Stimulated activated CD8-positive, alpha-beta memory T cell treated with anti-CD3 and anti-CD28 coated beads, Interleukin-15, amount 100 ng/mL, for 24 hours (primary cell): ENCODE results near the gene TNFRSF18.
A peak's percentile ranks its signal among the peaks of the same experiment; 100 is the strongest.

ENCODE experiments used
- DNase-seq: peaks from one replicate; pipeline ENCODE4 v3.0.0-alpha.2; 2020; ENCODE audit warnings: low read depth

TNFRSF18 gene

GRCh38 chr1:1211541-1212441 is 5.4 kb upstream of the TNFRSF18 start:
- DNase-seq: no peak

GRCh38 chr1:1210726-1211540 is 4.5 kb upstream of the TNFRSF18 start:
- DNase-seq: no peak

DNA sequence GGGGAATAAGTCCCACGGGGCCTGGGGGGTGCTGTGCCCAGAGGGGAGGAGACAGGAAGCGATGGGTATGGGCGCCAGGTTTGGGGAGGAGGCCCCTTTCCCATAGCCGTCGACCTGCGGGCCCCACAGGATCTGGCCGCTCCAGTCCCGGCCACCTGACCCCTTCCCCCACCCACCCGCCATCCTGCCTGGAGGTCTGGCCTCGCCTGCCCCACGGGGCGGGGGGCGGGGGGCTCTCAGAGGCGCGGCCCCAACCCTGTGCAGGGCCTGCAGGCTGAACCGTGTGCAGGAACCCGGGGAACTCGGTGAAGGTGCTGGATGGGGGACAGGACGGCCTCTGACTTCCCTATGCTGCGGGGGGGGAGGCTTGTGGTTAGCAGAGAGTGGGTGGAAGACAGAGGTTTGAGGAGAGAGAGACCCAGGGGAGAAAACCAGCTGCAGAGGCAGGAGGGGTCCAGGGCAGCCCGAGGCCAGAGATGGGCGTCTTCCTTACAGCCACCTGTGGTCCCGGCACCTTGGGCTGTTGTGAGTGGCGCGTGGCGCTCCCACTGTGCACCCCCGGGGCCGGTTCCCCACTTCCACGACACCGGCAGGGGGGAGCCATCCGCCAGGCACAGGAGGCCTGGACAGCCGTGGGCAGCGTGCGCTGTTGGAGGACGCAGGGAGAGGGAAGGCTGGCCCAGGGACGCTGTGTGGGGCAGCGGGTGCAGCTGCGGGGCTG is 2.5 kb upstream of the TNFRSF18 start:
- no peak for DNase-seq

GRCh38 chr1:1207571-1207892 is 1.1 kb upstream of the TNFRSF18 start:
- no peak for DNase-seq

GRCh38 chr1:1206966-1207531 is 657 bp upstream of the TNFRSF18 start:
- DNase-seq: no peak

DNA sequence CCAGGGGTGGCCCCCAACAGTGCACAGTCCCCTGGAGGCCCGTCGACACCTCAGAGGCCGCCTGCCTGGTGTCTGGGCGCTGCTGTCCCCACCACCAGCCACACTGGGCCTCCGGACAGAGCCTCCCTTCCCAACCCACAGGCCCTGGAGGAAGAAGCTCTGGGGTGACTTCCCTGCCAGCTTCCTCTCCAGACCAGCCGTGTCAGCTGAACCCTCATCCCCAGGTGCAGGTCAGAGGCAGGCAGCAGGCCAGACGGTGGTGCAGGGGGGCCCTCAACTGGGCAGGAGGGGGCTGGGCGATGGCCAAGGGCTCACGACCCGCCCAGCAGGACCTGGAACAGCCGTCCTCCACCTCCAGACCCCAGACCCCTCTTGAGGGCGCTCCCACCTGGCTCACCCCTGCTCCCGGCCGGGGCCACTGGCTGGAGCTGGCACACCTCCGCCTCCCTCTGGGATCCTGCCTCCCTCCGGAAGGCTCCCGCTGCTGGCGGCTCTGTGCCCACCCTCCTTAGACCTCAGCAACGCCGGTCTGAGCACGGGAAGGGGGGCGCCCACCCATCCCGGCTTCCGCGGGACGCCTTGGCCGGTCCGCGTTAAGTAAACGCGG is 520 bp downstream of the TNFRSF18 start:
- DNase-seq: no peak

GRCh38 chr1:1204998-1205768 is 1.2 kb downstream of the TNFRSF18 start:
- no peak for DNase-seq

DNA sequence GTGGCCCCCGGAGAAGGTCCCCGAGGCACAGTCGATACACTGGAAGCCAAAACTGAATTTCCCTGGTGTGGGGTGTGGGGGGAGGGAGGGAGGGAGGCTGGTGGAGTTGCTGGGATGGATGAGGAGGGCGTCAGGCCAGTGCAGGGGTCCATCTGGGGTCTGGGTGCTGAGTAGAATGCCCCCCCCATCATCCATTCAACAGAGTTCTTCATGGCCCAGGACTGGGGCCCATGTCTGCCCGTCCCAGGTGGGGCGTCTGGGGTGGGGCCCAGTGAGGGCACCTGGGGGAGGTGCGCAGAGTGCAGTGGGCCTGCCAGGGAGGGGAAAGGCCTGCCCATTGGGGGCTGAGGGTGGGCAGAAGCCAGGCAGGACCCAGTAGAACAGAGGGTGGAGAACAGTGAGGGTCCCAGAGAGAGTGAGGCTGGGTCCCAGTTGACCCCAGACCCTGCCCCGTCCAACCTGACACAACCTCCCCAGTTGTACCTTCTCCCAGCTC is 1.9 kb downstream of the TNFRSF18 start:
- DNase-seq: no peak

DNA sequence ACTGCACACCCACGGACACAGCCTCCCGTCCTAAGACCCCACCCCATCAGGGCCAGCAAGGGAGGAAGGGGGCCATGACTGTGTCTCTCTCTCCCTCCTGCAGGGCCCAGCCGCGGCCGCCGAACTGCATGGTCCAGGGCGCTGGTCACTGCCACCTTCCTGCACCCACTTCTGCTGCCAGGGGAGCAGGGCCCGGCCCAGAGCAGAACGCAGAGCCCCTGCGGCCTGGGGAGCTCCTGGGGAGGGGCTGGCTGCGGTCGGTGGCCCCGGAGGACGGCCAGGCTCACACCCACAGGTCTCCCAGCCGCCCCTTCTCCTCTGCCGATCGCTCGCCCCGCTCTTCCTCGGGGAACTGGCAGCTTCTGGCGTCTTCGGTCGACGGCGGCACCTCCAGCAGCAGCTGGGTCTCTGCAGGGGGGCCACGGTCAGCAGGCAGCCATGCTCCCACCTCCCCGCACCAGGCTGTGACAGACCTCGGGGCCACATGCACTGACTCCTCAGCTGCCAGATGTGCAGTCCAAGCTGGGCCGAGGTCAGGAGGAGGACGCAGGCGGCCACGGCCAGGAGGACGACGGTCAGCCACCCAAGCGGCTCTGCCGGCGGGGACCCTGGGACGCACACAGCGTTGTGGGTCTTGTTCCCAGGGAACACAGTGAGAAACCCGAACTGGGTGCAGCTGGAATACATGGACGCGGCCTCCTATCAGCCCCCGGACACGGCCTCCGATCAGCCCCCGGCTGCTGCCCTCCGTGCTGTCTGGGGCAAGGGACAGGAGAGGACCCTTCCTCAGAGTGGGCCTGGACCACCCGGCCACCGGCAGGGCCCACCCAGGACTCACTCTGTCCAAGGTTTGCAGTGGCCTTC is 2.6 kb downstream of the TNFRSF18 start:
- no peak for DNase-seq

DNA sequence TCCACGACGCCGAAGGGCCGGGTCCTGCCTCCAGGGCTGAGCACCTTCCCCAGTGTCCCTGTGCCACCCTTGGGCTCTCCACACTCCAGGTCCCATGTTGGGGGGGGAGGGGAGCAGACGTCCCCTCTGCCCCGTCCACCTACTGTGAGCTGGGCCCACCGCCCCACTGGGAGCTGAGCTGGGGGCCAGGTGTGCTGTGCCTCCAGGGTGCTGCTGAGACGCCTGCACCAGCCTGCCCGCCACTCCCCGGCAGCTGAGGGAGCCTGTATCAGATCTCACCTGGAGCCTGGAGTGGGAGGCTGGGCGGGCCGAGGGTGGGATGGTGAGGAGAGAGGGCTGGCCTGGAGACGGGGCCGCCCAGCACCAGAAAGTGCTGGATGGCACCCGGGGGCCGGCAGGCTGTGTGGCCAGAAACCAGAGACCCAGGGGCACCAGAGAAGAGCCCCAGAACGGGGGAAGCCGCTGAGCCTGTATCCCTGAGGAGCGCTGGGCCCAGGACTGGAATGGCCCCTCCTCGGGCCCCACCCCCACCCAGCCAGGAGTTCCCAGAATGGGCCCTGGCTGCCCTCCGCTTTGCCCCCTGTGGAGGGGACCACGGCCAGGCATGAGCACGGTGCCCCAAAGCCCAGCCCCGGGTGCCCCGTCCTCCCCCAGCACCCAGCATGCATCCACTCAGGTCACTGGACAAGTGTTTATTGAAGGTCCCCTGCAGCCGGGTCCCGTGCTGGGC is 3.4 kb downstream of the TNFRSF18 start:
- DNase-seq: no peak

GRCh38 chr1:1200876-1201810 is 5.2 kb downstream of the TNFRSF18 start:
- DNase-seq: peak; percentile 66

DNA sequence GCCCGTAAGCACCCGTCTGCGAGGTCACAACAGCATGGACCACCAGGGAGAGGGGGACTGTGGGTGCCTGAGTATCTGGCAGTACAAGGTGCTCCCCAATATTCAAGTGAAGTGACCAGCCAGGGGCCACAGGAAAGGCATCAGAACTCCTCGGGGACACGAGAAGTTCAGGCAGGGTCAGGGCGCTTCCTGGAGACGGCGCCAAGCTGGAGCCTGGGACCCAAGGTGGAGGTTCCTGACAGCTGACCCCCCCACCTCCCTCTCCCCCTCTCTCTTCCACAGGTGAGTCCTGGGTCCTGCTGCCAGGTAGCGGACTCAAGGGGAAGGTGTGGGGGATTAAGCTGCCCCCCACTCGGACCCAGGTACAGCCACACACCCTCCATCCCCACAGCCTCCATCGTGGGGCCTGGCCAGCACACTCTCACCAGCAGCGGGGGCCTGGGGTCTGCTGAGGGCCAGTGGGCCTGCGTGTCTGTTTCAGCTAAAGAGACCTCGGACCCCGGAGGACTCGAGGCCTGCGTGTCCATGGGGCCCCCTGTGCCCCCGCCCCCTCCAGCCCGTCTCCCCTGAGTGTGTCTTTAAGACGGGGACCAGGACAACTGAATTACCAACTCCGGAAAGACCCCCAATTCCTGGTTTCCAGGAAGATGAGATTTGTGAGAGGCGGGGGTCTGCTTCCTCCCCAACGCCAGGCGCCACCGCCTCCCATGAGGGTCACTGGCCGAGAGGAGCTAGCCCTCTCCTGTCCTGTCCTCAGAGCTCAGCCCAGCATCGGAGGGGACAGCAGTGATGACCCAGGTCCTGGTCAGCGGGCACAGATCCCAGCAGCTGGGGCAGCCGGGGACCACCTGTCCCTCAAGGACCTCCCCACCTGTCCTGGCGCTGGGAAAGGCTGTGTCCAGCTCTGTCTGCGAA is 6.2 kb downstream of the TNFRSF18 start:
- no peak for DNase-seq

DNA sequence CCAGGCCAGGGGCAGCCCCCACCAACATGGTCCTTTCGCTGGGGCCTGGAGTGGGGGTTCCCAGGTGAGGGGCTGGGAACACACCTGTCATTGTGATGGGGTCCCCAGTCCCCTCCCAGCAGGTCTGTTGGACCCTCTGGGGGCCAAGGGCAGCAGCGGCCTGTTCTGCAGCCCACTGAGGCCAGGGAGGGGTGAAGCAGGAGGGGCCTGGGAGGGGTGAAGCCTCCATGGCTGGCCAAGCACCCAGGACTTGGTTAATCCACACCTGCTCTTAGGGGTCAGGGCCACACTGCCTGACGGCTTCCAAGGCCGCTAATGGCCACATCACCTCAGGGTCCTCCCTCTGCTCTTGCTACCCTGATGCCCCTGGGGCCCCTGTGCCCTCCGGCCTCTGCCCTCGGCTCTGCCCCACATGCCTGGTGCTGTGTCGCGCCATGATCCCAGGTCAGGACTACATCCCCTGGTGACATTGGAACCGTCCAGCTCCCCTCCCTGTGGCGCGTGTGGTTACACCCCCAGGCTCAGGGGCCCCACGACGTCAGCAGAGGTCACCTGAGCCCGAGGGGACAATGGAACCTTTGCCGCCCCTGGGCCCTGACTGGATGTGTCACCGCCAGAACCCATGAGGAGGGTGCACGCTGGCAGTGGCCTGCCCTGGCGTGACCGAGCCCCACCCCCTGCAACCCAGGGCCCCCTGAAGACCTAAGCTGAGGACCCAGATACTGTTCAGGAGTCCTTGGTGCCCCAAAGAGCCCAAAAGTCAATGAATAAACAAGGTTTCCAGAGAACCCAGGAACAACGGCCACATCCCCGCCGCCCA is 7.0 kb downstream of the TNFRSF18 start:
- no peak for DNase-seq

GRCh38 chr1:1198423-1199140 is 7.8 kb downstream of the TNFRSF18 start:
- no peak for DNase-seq
